Spleen (tissue), 7 donors: ENCODE measurements around the gene CC2D1B.

Experiments
- CTCF ChIP-seq, 11 experiments: fragments of 200-600 bp in 7 of 11; fragments of 450-650 bp in 4 of 11; sonication (generic) in 4 of 11; IDR thresholded peaks in 8 of 11; conservative IDR thresholded peaks in 3 of 11; 1 replicate in 7 of 11; 2 replicates in 4 of 11; pipeline versions ENCODE4 v1.4.0 to v1.8.0; 2016 to 2021; ENCODE audit warnings: antibody characterized with exemption in 11 of 11, inconsistent platforms in 4 of 11, mild to moderate bottlenecking in 1 of 11
- POLR2A ChIP-seq, 3 donors: fragments of 450-650 bp; IDR thresholded peaks; one replicate each; pipeline ENCODE4 v1.5.1; 2017; ENCODE audit warnings: antibody characterized with exemption in 3 of 3, mild to moderate bottlenecking in 1 of 3
- POLR2AphosphoS5 ChIP-seq, 3 donors: sonication (generic); formaldehyde crosslinking; IDR thresholded peaks; one replicate each; pipeline ENCODE4 v1.5.1; 2017; ENCODE audit warnings: antibody characterized with exemption in 3 of 3
- donor health status: DM: no; HTN: no; CAD: no; lungs with moderate emphysema.
- donor health status: DM: no; HTN: no; CAD: no.
- donor health status: DM: no; HTN: no; CAD: no.

GRCh38 chr1:52334906-52335528, 31.0 kb downstream of the CC2D1B start:
- TF ChIP-seq CTCF (IDR thresholded peaks at IDR 0.05 in 8 of 11, conservative IDR thresholded peaks at IDR 0.05 in 3 of 11) (no peak), POLR2AphosphoS5 (IDR thresholded peaks at IDR 0.05) (no peak), POLR2A (IDR thresholded peaks at IDR 0.05) (no peak)
